NCI-H510A treated with DMSO at 0.1 percent for 48 hours (cell line): Measurements from ENCODE around the gene TNNT2.
A peak's percentile ranks its signal among the peaks of the same experiment; 100 is the strongest.

Experiments used
- DNase-seq: peaks from one replicate; lab custom pipeline; 2025; lab: John Stamatoyannopoulos, UW

The TNNT2 gene

GRCh38 chr1:201376464-201377374 lies 761 bp downstream of the TNNT2 start:
- no peak for DNase-seq

GRCh38 chr1:201376107-201376463 lies 1.4 kb downstream of the TNNT2 start:
- DNase-seq: no peak

GRCh38 chr1:201375169-201375568 lies 2.3 kb downstream of the TNNT2 start:
- peak; percentile 18 for DNase-seq

- DNase-seq: peak; percentile 38
Observed at GRCh38 chr1:201374364-201374763, 3.1 kb downstream of the TNNT2 start.

GRCh38 chr1:201371792-201372191 lies 5.7 kb downstream of the TNNT2 start:
- DNase-seq: no peak

GRCh38 chr1:201371276-201371675 lies 6.2 kb downstream of the TNNT2 start:
- DNase-seq: no peak

- DNase-seq: no peak
Observed at GRCh38 chr1:201370500-201370899, 7.0 kb downstream of the TNNT2 start.

- no peak for DNase-seq
Observed at GRCh38 chr1:201369209-201369608, 8.3 kb downstream of the TNNT2 start.

GRCh38 chr1:201366696-201367095 lies 10.8 kb downstream of the TNNT2 start:
- DNase-seq: no peak

GRCh38 chr1:201365251-201365650 lies 12.2 kb downstream of the TNNT2 start:
- DNase-seq: no peak

- DNase-seq: no peak
Observed at GRCh38 chr1:201364808-201365105, 12.7 kb downstream of the TNNT2 start.

- no peak for DNase-seq
Observed at GRCh38 chr1:201363467-201363866, 14.0 kb downstream of the TNNT2 start.

- no peak for DNase-seq
Observed at GRCh38 chr1:201362906-201363305, 14.6 kb downstream of the TNNT2 start.

GRCh38 chr1:201361652-201362504 lies 15.6 kb downstream of the TNNT2 start:
- peak; percentile 31 for DNase-seq

GRCh38 chr1:201360901-201361651 lies 16.4 kb downstream of the TNNT2 start:
- DNase-seq: no peak

GRCh38 chr1:201360486-201360885 lies 17.0 kb downstream of the TNNT2 start:
- no peak for DNase-seq

- DNase-seq: no peak
Observed at GRCh38 chr1:201359873-201360210, 17.6 kb downstream of the TNNT2 start.

- no peak for DNase-seq
Observed at GRCh38 chr1:201359031-201359872, 18.2 kb downstream of the TNNT2 start.

GRCh38 chr1:201358596-201358995 lies 18.9 kb downstream of the TNNT2 start:
- no peak for DNase-seq

- no peak for DNase-seq
Observed at GRCh38 chr1:201357636-201358348, 19.7 kb downstream of the TNNT2 start.

- no peak for DNase-seq
Observed at GRCh38 chr1:201357211-201357610, 20.3 kb downstream of the TNNT2 start.
